ENCODE results near the gene VCL. TPM values are rescaled to one million over a fixed set of nuclear protein-coding genes. Genes with fewer than 3 reads are reported as not detected.

The VCL gene
- total RNA-seq, 1 experiment from 2014 or later = 92.2 TPM

- no TSS peak for BruUV-seq (replicated peaks)
- intact Hi-C loops (cut with micrococcal nuclease; ENCODE audit: unreplicated experiment) = no loop called here
- Histone ChIP-seq H3K36me3 (ENCODE audit: control insufficient read depth, insufficient read depth, low read length) (no peaks in the 10 kb centered on the region), H3K4me1 (no peaks in the 10 kb centered on the region), H3K27me3 (replicated peaks; ENCODE audit: control insufficient read depth, insufficient read depth, low read length) (no peaks in the 10 kb centered on the region), H3K9me3 (no peaks in the 10 kb centered on the region), H3K4me3 (ENCODE audit: low read depth, low read length) (no peak overlapping the region)
- POLR2A ChIA-PET = no interaction called here
- no peak for TF ChIP-seq CTCF (IDR thresholded peaks at IDR 0.05; ENCODE audit: insufficient read depth in 1 of 2, low read depth in 1 of 2, low read length in 1 of 2, severe bottlenecking in 1 of 2, unreplicated experiment in 1 of 2)
- Mint-ChIP-seq H3K27ac (ENCODE audit: unreplicated experiment) (no peak overlapping the region), H3K4me3 (ENCODE audit: unreplicated experiment) (no peak overlapping the region), H3K9me3 (ENCODE audit: unreplicated experiment) (no peaks in the 10 kb centered on the region), H3K27me3 (ENCODE audit: insufficient read depth, unreplicated experiment) (no peaks in the 10 kb centered on the region), H3K36me3 (ENCODE audit: insufficient read depth, unreplicated experiment) (no peaks in the 10 kb centered on the region), H3K4me1 (ENCODE audit: low read depth, unreplicated experiment) (no peaks in the 10 kb centered on the region)
- DNase-seq = no peak
- CTCF ChIA-PET = no interaction called here
Measured at GRCh38 chr10:73950155-73950948, 47.6 kb upstream of the VCL start.

- Mint-ChIP-seq H3K27ac (ENCODE audit: unreplicated experiment) (no peak overlapping the region), H3K9me3 (ENCODE audit: unreplicated experiment) (no peaks in the 10 kb centered on the region), H3K4me3 (ENCODE audit: unreplicated experiment) (no peak overlapping the region), H3K36me3 (ENCODE audit: insufficient read depth, unreplicated experiment) (no peaks in the 10 kb centered on the region), H3K27me3 (ENCODE audit: insufficient read depth, unreplicated experiment) (no peaks in the 10 kb centered on the region), H3K4me1 (ENCODE audit: low read depth, unreplicated experiment) (no peaks in the 10 kb centered on the region)
- H3K4me3 ChIP-seq (ENCODE audit: low read depth, low read length) = no peak overlapping the region
- ChIA-PET POLR2A (interaction anchor here (0.5 kb wide), 1 partner anchor 49 kb away, joined by 4 read pairs; no protein-coding TSS in a partner anchor), CTCF (interaction anchor here (1.1 kb wide), 1 partner anchor 10 kb away, joined by 4 read pairs; no protein-coding TSS in a partner anchor)
- no peaks in the 10 kb centered on the region for H3K27me3 ChIP-seq (replicated peaks; ENCODE audit: control insufficient read depth, insufficient read depth, low read length)
- no peak for DNase-seq
- intact Hi-C loops (cut with micrococcal nuclease; ENCODE audit: unreplicated experiment) = no loop called here
- no peaks in the 10 kb centered on the region for H3K36me3 ChIP-seq (ENCODE audit: control insufficient read depth, insufficient read depth, low read length)
- no peak for TF ChIP-seq CTCF (IDR thresholded peaks at IDR 0.05; ENCODE audit: insufficient read depth in 1 of 2, low read depth in 1 of 2, low read length in 1 of 2, severe bottlenecking in 1 of 2, unreplicated experiment in 1 of 2)
- no peaks in the 10 kb centered on the region; the same call in 1 of the 2 replicates for H3K4me1 ChIP-seq
- no peaks in the 10 kb centered on the region for H3K9me3 ChIP-seq
- BruUV-seq (replicated peaks) = no TSS peak
Measured at GRCh38 chr10:73953665-73954064, 44.3 kb upstream of the VCL start.

GRCh38 chr10:73954737-73955136 lies 43.2 kb upstream of the VCL start:
- CTCF ChIA-PET = no interaction called here
- no peaks in the 10 kb centered on the region for H3K27me3 ChIP-seq (replicated peaks; ENCODE audit: control insufficient read depth, insufficient read depth, low read length)
- Mint-ChIP-seq H3K9me3 (ENCODE audit: unreplicated experiment) (no peaks in the 10 kb centered on the region), H3K4me3 (ENCODE audit: unreplicated experiment) (no peak overlapping the region), H3K27ac (ENCODE audit: unreplicated experiment) (no peak overlapping the region), H3K4me1 (ENCODE audit: low read depth, unreplicated experiment) (no peaks in the 10 kb centered on the region), H3K27me3 (ENCODE audit: insufficient read depth, unreplicated experiment) (no peaks in the 10 kb centered on the region), H3K36me3 (ENCODE audit: insufficient read depth, unreplicated experiment) (no peaks in the 10 kb centered on the region)
- BruUV-seq (replicated peaks) = no TSS peak
- H3K4me3 ChIP-seq (ENCODE audit: low read depth, low read length) = no peak overlapping the region
- intact Hi-C loops (cut with micrococcal nuclease; ENCODE audit: unreplicated experiment) = no loop called here
- H3K9me3 ChIP-seq = no peaks in the 10 kb centered on the region
- no peak for TF ChIP-seq CTCF (IDR thresholded peaks at IDR 0.05; ENCODE audit: insufficient read depth in 1 of 2, low read depth in 1 of 2, low read length in 1 of 2, severe bottlenecking in 1 of 2, unreplicated experiment in 1 of 2)
- no peaks in the 10 kb centered on the region for H3K36me3 ChIP-seq (ENCODE audit: control insufficient read depth, insufficient read depth, low read length)
- DNase-seq = no peak
- no peaks in the 10 kb centered on the region; the same call in 1 of the 2 replicates for H3K4me1 ChIP-seq
- POLR2A ChIA-PET = no interaction called here
